Stomach smooth muscle (tissue), 2 donors: ENCODE results near the gene PPM1N.

ENCODE experiments used
- H3K27ac ChIP-seq: one replicate; pipeline ENCODE4 v1.7.0; 2013; ENCODE audit warnings: mild to moderate bottlenecking, low read length, inconsistent platforms
- H3K27me3 ChIP-seq, 2 donors: one replicate each; pipeline ENCODE4 v1.7.0; 2013; ENCODE audit warnings: low read length in 2 of 2; ENCODE audit not compliant: insufficient read depth in 2 of 2, control insufficient read depth in 1 of 2
- H3K36me3 ChIP-seq, 2 donors: one replicate each; pipeline ENCODE4 v1.7.0; 2013; ENCODE audit warnings: low read length in 2 of 2; ENCODE audit not compliant: control insufficient read depth in 2 of 2, insufficient read depth in 2 of 2
- H3K4me1 ChIP-seq: one replicate; pipeline ENCODE4 v1.7.0; 2013; ENCODE audit warnings: low read length; ENCODE audit not compliant: control insufficient read depth, insufficient read depth
- H3K4me3 ChIP-seq, 2 donors: one replicate each; pipeline ENCODE4 v1.7.0; 2013; ENCODE audit warnings: low read length in 2 of 2
- H3K9ac ChIP-seq, 2 donors: one replicate each; pipeline ENCODE4 v1.7.0; 2013; ENCODE audit warnings: low read length in 2 of 2, mild to moderate bottlenecking in 1 of 2
- H3K9me3 ChIP-seq, 2 donors: one replicate each; pipeline ENCODE4 v1.7.0; 2013; ENCODE audit warnings: low read length in 2 of 2; ENCODE audit not compliant: control insufficient read depth in 2 of 2
- donor health status: healthy.
- donor health status: Pancreatic carcinoma.

The PPM1N gene

GRCh38 chr19:45511074-45511473 lies 12.8 kb downstream of the PPM1N start:
- H3K9ac ChIP-seq = no peak overlapping the region
- no peak overlapping the region for H3K27ac ChIP-seq
- H3K9me3 ChIP-seq = no peaks in the 10 kb centered on the region
- H3K4me1 ChIP-seq = peaks cover 48% of the 10 kb centered on the region
- no peak overlapping the region for H3K4me3 ChIP-seq
- peaks cover 5% of the 10 kb centered on the region in 2 donors for H3K36me3 ChIP-seq
- no peaks in the 10 kb centered on the region for H3K27me3 ChIP-seq

GRCh38 chr19:45512881-45513483 lies 14.7 kb downstream of the PPM1N start:
- H3K27ac ChIP-seq = no peak overlapping the region
- H3K36me3 ChIP-seq = peaks cover 6 to 7% of the 10 kb centered on the region in 2 donors
- H3K4me3 ChIP-seq = no peak overlapping the region
- H3K9ac ChIP-seq = no peak overlapping the region
- H3K4me1 ChIP-seq = peaks cover 41% of the 10 kb centered on the region
- no peaks in the 10 kb centered on the region for H3K9me3 ChIP-seq
- H3K27me3 ChIP-seq = no peaks in the 10 kb centered on the region

DNA sequence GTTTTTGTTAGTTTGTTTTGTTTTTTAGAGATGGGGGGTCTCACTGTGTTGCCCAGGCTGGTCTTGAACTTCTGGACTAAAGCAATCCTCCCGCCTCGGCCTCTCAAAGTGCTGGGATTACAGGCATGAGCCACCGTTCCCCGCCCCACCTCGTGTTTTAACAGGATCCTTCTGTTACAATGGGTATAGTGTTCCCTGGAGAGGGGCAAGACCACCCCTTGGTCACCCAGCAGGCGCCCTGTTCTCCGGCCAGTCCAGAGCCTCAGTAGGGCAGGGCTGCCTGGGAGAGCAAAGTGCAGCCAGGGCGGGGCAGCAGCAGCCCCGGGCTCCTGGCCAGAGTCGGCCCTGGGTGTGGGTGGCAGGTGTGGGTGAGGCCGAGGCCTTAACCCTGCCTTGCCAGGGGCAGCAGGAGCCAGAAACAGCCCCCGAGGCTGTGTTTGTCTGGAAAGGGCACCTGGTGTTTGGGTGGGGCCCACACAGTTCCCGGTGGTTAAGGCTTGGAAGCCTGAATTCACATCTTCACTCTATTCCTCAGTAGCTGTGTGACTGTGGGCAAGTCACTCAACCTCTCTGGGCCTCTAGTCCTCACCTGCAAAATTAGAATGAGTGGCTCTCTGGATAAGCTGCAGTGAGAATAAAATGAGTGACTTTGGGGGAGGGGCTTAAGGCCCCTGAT lies 16.3 kb downstream of the PPM1N start:
- Histone ChIP-seq H3K4me1 (peaks cover 38% of the 10 kb centered on the region), H3K27ac (peak overlapping the region; percentile 41)

GRCh38 chr19:45515081-45515624 lies 16.9 kb downstream of the PPM1N start:
- Histone ChIP-seq H3K4me3 (no peak overlapping the region), H3K27me3 (no peaks in the 10 kb centered on the region), H3K36me3 (peaks cover 12 to 17% of the 10 kb centered on the region in 2 donors), H3K9ac (no peak overlapping the region), H3K9me3 (no peaks in the 10 kb centered on the region), H3K4me1 (peaks cover 32% of the 10 kb centered on the region), H3K27ac (peak overlapping the region; percentile 41)

More for the DNA sequence above, 16.3 kb downstream of the PPM1N start:
- Histone ChIP-seq H3K9me3 (no peaks in the 10 kb centered on the region), H3K9ac (peak overlapping the region; percentile 16 to 51), H3K4me3 (no peak overlapping the region), H3K27me3 (no peaks in the 10 kb centered on the region), H3K36me3 (peaks cover 12 to 13% of the 10 kb centered on the region in 2 donors)

DNA sequence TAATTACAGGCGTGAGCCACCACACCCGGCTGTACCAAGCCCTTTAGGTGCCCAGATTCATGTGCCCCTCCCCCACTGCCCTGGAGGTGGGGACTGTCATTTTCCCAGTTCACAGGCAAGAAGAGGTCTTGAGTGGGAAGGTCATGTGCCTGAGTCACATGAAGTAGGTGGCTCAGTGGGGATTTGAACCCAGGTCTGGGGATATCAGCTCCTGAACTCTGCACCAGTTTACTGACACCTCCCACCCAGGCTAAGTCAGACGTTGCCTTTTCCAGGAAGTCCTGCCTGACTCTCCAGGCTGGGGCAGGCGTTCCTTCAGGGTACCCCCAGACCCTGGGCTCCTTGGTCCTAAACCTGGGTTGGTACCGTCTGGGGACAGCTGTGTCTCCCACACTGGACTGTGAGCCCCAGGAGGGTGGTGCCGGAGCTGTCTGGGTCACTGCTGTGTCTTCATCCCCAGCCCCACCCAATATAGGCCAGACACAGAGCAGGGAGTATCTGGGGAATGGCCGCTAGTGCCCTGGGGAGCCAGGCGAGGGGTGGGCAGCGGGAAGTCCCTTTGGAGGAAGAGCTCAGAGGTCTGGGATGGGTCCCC lies 17.7 kb downstream of the PPM1N start:
- Histone ChIP-seq H3K4me1 (peaks cover 32% of the 10 kb centered on the region), H3K27ac (no peak overlapping the region), H3K9ac (peak overlapping the region in 1 of 2 donors; percentile 21), H3K36me3 (peaks cover 14 to 21% of the 10 kb centered on the region in 2 donors), H3K9me3 (no peaks in the 10 kb centered on the region), H3K4me3 (no peak overlapping the region), H3K27me3 (no peaks in the 10 kb centered on the region)

GRCh38 chr19:45517238-45517637 lies 19.0 kb downstream of the PPM1N start:
- H3K27ac ChIP-seq = no peak overlapping the region
- H3K4me1 ChIP-seq = peaks cover 27% of the 10 kb centered on the region
- H3K36me3 ChIP-seq = peaks cover 20 to 25% of the 10 kb centered on the region in 2 donors
- H3K9me3 ChIP-seq = no peaks in the 10 kb centered on the region
- H3K9ac ChIP-seq = no peak overlapping the region
- H3K27me3 ChIP-seq = no peaks in the 10 kb centered on the region
- no peak overlapping the region for H3K4me3 ChIP-seq

DNA sequence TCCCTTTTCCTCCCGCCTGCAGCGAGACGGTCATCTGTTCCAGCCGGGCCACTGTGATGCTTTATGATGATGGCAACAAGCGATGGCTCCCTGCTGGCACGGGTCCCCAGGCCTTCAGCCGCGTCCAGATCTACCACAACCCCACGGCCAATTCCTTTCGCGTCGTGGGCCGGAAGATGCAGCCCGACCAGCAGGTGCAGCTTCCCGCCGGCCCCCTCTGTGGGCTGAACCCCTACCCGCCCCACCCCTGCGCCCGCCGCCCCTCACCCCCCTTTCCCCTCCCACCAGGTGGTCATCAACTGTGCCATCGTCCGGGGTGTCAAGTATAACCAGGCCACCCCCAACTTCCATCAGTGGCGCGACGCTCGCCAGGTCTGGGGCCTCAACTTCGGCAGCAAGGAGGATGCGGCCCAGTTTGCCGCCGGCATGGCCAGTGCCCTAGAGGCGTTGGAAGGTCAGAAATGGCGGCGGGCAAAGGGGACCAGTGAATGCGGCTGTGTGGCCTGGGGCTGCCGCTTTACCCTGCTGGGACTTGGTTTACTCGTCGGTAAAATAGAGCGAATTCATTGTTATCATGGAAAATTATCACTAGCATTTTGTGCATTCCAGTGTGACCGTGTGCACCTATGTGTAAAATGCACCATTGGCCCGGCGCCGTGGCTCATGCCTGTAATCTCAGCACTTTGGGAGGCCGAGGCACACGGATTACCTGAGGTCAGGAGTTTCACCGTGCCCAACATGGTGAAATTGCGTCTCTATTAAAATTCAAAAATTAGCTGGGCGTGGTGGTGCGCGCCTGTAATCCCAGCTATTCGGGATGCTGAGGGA lies 19.6 kb downstream of the PPM1N start:
- peaks cover 27% of the 10 kb centered on the region for H3K4me1 ChIP-seq
- H3K9ac ChIP-seq = no peak overlapping the region
- H3K9me3 ChIP-seq = no peaks in the 10 kb centered on the region
- peaks cover 23 to 29% of the 10 kb centered on the region in 2 donors for H3K36me3 ChIP-seq
- H3K4me3 ChIP-seq = no peak overlapping the region
- H3K27ac ChIP-seq = no peak overlapping the region
- H3K27me3 ChIP-seq = no peaks in the 10 kb centered on the region

GRCh38 chr19:45518469-45518826 lies 20.2 kb downstream of the PPM1N start:
- H3K4me1 ChIP-seq = peaks cover 25% of the 10 kb centered on the region
- no peaks in the 10 kb centered on the region for H3K27me3 ChIP-seq
- no peaks in the 10 kb centered on the region for H3K9me3 ChIP-seq
- H3K4me3 ChIP-seq = no peak overlapping the region
- peaks cover 23 to 30% of the 10 kb centered on the region in 2 donors for H3K36me3 ChIP-seq
- no peak overlapping the region for H3K9ac ChIP-seq
- no peak overlapping the region for H3K27ac ChIP-seq

DNA sequence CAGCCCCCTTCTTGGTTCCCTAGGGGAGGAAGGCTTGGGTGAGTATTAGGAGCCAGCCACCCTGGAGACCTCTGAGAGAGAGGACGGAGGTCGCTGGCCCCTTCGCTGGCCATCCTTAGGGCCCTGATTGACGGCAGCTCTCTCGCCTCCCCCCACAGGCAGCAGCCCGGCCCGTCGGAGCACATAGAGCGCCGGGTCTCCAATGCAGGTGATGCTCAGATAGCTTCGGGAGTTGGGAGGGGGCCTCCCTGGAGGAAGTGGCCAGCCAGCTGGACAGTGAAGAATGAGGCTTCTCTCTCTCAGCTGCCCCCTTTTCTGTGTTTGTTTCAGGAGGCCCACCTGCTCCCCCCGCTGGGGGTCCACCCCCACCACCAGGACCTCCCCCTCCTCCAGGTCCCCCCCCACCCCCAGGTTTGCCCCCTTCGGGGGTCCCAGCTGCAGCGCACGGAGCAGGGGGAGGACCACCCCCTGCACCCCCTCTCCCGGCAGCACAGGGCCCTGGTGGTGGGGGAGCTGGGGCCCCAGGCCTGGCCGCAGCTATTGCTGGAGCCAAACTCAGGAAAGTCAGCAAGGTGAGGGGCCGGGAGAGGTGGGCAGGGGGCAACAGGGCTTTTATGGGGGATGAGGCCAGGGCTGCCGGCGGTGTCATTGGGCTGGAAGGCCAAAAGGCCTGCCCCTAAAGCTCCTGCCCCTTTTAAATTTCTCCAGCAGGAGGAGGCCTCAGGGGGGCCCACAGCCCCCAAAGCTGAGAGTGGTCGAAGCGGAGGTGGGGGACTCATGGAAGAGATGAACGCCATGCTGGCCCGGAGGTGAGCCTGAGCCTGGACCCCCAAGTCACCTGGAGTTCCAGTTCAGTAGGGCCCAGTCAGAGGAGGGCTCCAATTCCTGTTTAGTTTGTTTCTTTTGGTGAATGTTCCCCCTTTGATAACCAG lies 24.0 kb downstream of the PPM1N start:
- H3K27ac ChIP-seq = no peak overlapping the region
- no peak overlapping the region for H3K9ac ChIP-seq
- H3K4me1 ChIP-seq = peaks cover 7% of the 10 kb centered on the region
- no peaks in the 10 kb centered on the region for H3K9me3 ChIP-seq
- no peaks in the 10 kb centered on the region for H3K27me3 ChIP-seq
- no peak overlapping the region for H3K4me3 ChIP-seq
- H3K36me3 ChIP-seq = peaks cover 34 to 36% of the 10 kb centered on the region in 2 donors
